CD4-positive, alpha-beta T cell (primary cell): ENCODE data around the gene PPFIBP2. TPM values are rescaled to one million over a fixed set of nuclear protein-coding genes. Genes with fewer than 3 reads are reported as not detected.

Experiments used
- ATAC-seq: fragments of 200-7000 bp; cut with Tn5 transposase; one replicate; pipeline ENCODE4 v1.10.0; 2022; ENCODE audit warnings: mild to moderate bottlenecking; ENCODE audit not compliant: poor library complexity
- CTCF ChIA-PET: fragments of 350-600 bp; sonication (Branson Sonifier 250); formaldehyde crosslinking; loops from one replicate; lab custom pipeline; 2021; ENCODE audit warnings: antibody characterized with exemption, inconsistent platforms; lab: Charles Lee
- POLR2A ChIA-PET: fragments of 350-600 bp; sonication (Branson Sonifier 250); formaldehyde crosslinking; loops from one replicate; lab custom pipeline; 2021; ENCODE audit warnings: antibody characterized with exemption, inconsistent platforms; lab: Charles Lee
- DNase-seq, 14 experiments: peaks; one replicate each; pipeline ENCODE4 v3.0.0-alpha.2; 2013 to 2020; ENCODE audit warnings: mixed read lengths in 2 of 14
- H3K27ac ChIP-seq, 2 donors: one replicate each; pipeline versions ENCODE4 v1.5.1 to v1.7.0; 2013; ENCODE audit warnings: low read length in 2 of 2, low read depth in 1 of 2, mild to moderate bottlenecking in 1 of 2
- H3K27me3 ChIP-seq, 2 experiments: 1 replicate in 1 of 2; 2 replicates in 1 of 2; pipeline versions ENCODE4 v1.6.1 to v1.7.0; 2013; ENCODE audit warnings: low read length in 2 of 2, control low read depth in 1 of 2, mild to moderate bottlenecking in 1 of 2, moderate library complexity in 1 of 2; ENCODE audit not compliant: insufficient read depth in 2 of 2, control insufficient read depth in 1 of 2
- H3K36me3 ChIP-seq: one replicate; pipeline ENCODE4 v1.6.1; 2013; ENCODE audit warnings: low read length, control low read depth; ENCODE audit not compliant: insufficient read depth
- H3K4me1 ChIP-seq: one replicate; pipeline ENCODE4 v1.6.1; 2013; ENCODE audit warnings: low read length, control low read depth; ENCODE audit not compliant: insufficient read depth
- H3K4me3 ChIP-seq: one replicate; pipeline ENCODE4 v1.5.1; 2013; ENCODE audit warnings: mild to moderate bottlenecking, low read length, moderate library complexity
- H3K9me3 ChIP-seq, 2 experiments: 1 replicate in 1 of 2; 2 replicates in 1 of 2; pipeline versions ENCODE4 v1.6.1 to v1.7.0; 2013; ENCODE audit warnings: low read length in 2 of 2, mild to moderate bottlenecking in 2 of 2, control low read depth in 1 of 2, moderate library complexity in 1 of 2; ENCODE audit not compliant: control insufficient read depth in 1 of 2, insufficient read depth in 1 of 2
- H3K27ac Mint-ChIP-seq: one replicate; pipeline ENCODE4 v1.8.0; 2020; ENCODE audit warnings: mixed read lengths
- H3K27me3 Mint-ChIP-seq: one replicate; pipeline ENCODE4 v1.8.0; 2021; ENCODE audit warnings: mixed read lengths
- H3K36me3 Mint-ChIP-seq: one replicate; pipeline ENCODE4 v1.8.0; 2021; ENCODE audit warnings: low read depth, mixed read lengths
- H3K4me1 Mint-ChIP-seq: one replicate; pipeline ENCODE4 v1.8.0; 2021; ENCODE audit warnings: low read depth, mixed read lengths
- H3K4me3 Mint-ChIP-seq: one replicate; pipeline ENCODE4 v1.8.0; 2020; ENCODE audit warnings: mild to moderate bottlenecking, mixed read lengths
- H3K9me3 Mint-ChIP-seq: one replicate; pipeline ENCODE4 v1.8.0; 2020; ENCODE audit warnings: mixed read lengths
- intact Hi-C, 2 experiments: fragments of 100-400 bp; cut with DNase I in 1 of 2; cut with micrococcal nuclease in 1 of 2; formaldehyde crosslinking; loops; one replicate each; pipeline versions ENCODE4 v1.15.1 to v1.9.0; 2023 to 2025; cut with DNase I, micrococcal nuclease
- total RNA-seq, 174 experiments: library from RNA in 2 of 174; stranded (reverse) in 2 of 174; gene quantifications; one replicate each; pipeline ENCODE4 v1.2.3 and lab custom pipeline; 2021 to 2026
- TF ChIP-seq, protein P1 (sequence below): fragments of 200-600 bp; IDR thresholded peaks from one replicate; pipeline ENCODE4 v1.8.0; 2022; ENCODE audit warnings: antibody characterized with exemption, mild to moderate bottlenecking

PPFIBP2 gene
- total RNA-seq, 2 experiments from 2014 or later, result 27.0 to 35.9 TPM

DNA sequence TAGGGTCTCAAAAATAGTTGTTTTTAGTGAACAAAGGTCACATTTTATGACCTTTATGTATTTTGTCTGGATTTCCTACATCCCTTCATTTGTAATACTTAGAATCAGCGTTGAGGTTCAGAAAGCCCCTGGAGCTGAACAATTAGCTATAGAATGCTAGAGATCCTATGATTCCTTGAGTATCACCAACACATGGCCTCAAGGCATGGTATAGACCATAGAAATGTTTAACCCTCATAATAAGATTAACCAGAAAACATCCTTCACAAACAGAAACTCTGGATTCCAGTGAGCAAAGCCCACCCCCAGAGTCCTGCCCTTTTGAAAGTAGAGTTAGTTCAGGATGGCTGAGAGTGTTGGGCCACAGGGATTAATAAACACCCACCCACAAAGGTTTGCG, 82.2 kb downstream of the PPFIBP2 start:
- no peak for ATAC-seq

DNA sequence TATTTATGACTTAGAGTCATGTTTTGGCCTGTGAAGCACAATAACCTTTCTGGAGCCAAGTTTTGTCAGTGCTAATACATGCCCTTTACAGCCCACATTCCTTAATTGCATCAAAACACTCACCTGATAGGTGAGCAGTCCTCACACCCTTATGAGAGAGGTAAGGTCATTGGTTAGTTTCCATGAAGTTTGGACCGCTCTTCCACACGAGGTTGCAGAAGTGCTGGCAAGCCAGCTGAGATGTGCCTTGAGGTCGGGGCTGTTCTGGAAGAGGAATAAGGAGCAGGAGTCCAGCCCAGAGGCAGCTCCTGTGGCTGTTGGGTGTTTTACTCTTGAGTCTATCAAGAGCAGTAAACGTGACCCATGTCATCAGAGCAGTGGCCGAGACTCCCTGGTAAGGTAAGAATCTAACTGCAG, 83.2 kb downstream of the PPFIBP2 start:
- no peak overlapping the region for H3K4me3 Mint-ChIP-seq
- CTCF ChIA-PET, result no interaction called here
- H3K27me3 ChIP-seq, result no peaks in the 10 kb centered on the region
- POLR2A ChIA-PET, result no interaction called here
- H3K27ac ChIP-seq, result no peak overlapping the region
- no peaks in the 10 kb centered on the region for H3K27me3 Mint-ChIP-seq
- H3K36me3 Mint-ChIP-seq, result peaks cover 75% of the 10 kb centered on the region
- no peak overlapping the region for H3K4me3 ChIP-seq
- no peaks in the 10 kb centered on the region for H3K36me3 ChIP-seq
- no peaks in the 10 kb centered on the region for H3K9me3 ChIP-seq
- H3K4me1 ChIP-seq, result peaks cover 4% of the 10 kb centered on the region
- ATAC-seq (no peak), DNase-seq (no peak)
- H3K9me3 Mint-ChIP-seq, result no peaks in the 10 kb centered on the region
- TF ChIP-seq, protein P1, sequence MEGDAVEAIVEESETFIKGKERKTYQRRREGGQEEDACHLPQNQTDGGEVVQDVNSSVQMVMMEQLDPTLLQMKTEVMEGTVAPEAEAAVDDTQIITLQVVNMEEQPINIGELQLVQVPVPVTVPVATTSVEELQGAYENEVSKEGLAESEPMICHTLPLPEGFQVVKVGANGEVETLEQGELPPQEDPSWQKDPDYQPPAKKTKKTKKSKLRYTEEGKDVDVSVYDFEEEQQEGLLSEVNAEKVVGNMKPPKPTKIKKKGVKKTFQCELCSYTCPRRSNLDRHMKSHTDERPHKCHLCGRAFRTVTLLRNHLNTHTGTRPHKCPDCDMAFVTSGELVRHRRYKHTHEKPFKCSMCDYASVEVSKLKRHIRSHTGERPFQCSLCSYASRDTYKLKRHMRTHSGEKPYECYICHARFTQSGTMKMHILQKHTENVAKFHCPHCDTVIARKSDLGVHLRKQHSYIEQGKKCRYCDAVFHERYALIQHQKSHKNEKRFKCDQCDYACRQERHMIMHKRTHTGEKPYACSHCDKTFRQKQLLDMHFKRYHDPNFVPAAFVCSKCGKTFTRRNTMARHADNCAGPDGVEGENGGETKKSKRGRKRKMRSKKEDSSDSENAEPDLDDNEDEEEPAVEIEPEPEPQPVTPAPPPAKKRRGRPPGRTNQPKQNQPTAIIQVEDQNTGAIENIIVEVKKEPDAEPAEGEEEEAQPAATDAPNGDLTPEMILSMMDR, result no peak
- intact Hi-C loops, result no loop called here
- H3K27ac Mint-ChIP-seq, result no peak overlapping the region
- H3K4me1 Mint-ChIP-seq, result peaks cover 12% of the 10 kb centered on the region

More for the DNA sequence above, 82.2 kb downstream of the PPFIBP2 start:
- intact Hi-C loops, result no loop called here
- no peaks in the 10 kb centered on the region for H3K36me3 ChIP-seq
- ChIA-PET POLR2A (interaction anchor here (0.9 kb wide), 1 partner anchor 18 kb away, joined by 3 read pairs; no protein-coding TSS in a partner anchor), CTCF (no interaction called here)
- TF ChIP-seq, protein P1, result no peak
- H3K27me3 Mint-ChIP-seq, result no peaks in the 10 kb centered on the region
- H3K9me3 ChIP-seq, result no peaks in the 10 kb centered on the region
- H3K4me1 ChIP-seq, result peaks cover 4% of the 10 kb centered on the region
- H3K27ac Mint-ChIP-seq, result no peak overlapping the region
- H3K4me1 Mint-ChIP-seq, result peaks cover 23% of the 10 kb centered on the region
- H3K27ac ChIP-seq, result no peak overlapping the region
- H3K4me3 Mint-ChIP-seq, result no peak overlapping the region
- DNase-seq, result no peak
- peaks cover 73% of the 10 kb centered on the region for H3K36me3 Mint-ChIP-seq
- no peak overlapping the region for H3K4me3 ChIP-seq
- no peaks in the 10 kb centered on the region for H3K9me3 Mint-ChIP-seq
- no peaks in the 10 kb centered on the region for H3K27me3 ChIP-seq

DNA sequence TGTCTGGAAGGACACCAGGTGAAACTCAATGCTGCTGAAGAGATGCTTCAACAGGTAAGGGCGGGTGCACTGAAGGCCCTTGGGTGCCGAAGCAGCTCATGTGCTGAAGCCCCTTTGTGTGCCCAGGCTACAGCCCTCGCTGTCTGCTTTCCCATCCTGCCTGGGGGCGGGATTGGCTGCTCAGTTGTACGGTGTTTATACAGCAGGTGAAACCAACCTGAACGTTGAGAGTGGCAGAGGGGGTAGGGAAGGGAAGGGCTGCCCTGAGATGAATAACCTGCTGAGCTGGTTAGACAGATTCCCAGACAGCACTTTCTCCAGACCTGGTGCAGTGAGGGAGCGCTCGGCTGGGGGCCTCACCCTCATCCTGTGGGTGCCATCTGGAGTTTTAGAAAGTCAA, 83.8 kb downstream of the PPFIBP2 start:
- Mint-ChIP-seq H3K9me3 (no peaks in the 10 kb centered on the region), H3K4me3 (no peak overlapping the region), H3K36me3 (peaks cover 69% of the 10 kb centered on the region), H3K27me3 (no peaks in the 10 kb centered on the region), H3K27ac (no peak overlapping the region), H3K4me1 (peaks cover 6% of the 10 kb centered on the region)
- Histone ChIP-seq H3K27ac (no peak overlapping the region), H3K27me3 (no peaks in the 10 kb centered on the region), H3K9me3 (no peaks in the 10 kb centered on the region), H3K4me3 (no peak overlapping the region), H3K4me1 (peaks cover 2% of the 10 kb centered on the region), H3K36me3 (no peaks in the 10 kb centered on the region)
- ATAC-seq (no peak), DNase-seq (no peak)
- ChIA-PET CTCF (no interaction called here), POLR2A (no interaction called here)
- intact Hi-C loops, result no loop called here
- TF ChIP-seq, protein P1, result no peak
